Prostate gland (tissue), 2 donors: ENCODE measurements around the gene GALNS.

ENCODE experiments used
- CTCF ChIP-seq, 4 experiments: fragments of 200-600 bp in 2 of 4; fragments of 450-650 bp in 2 of 4; sonication (generic) in 2 of 4; IDR thresholded peaks; 1 replicate in 3 of 4; 2 replicates in 1 of 4; pipeline ENCODE4 v1.5.1; 2016 to 2019; ENCODE audit warnings: antibody characterized with exemption in 4 of 4, mild to moderate bottlenecking in 2 of 4, moderate library complexity in 2 of 4
- POLR2A ChIP-seq: fragments of 450-650 bp; IDR thresholded peaks from one replicate; pipeline ENCODE4 v1.6.1; 2016; ENCODE audit warnings: antibody characterized with exemption, mild to moderate bottlenecking
- POLR2AphosphoS5 ChIP-seq: sonication (generic); formaldehyde crosslinking; IDR thresholded peaks from one replicate; pipeline ENCODE4 v1.6.1; 2017; ENCODE audit warnings: antibody characterized with exemption

GRCh38 chr16:88770461-88771293 lies 86.1 kb downstream of the GALNS start:
- TF ChIP-seq CTCF (IDR thresholded peaks at IDR 0.05) (no peak), POLR2A (peak; percentile 39), POLR2AphosphoS5 (peak; percentile 72)
